HG03039 (cell line): ENCODE data around the gene FASTKD1.
"Not testable (repeated sequence)": the region's sequence is repeated elsewhere in the genome, so short reads cannot be mapped to it uniquely, and the experiment has no call there.

Experiments
- ATAC-seq: cut with Tn5 transposase; IDR thresholded peaks from one replicate; pipeline ENCODE4 v1.9.1; 2021; ENCODE audit warnings: mild to moderate bottlenecking, moderate library complexity; ENCODE audit not compliant: unreplicated experiment

The FASTKD1 gene

DNA sequence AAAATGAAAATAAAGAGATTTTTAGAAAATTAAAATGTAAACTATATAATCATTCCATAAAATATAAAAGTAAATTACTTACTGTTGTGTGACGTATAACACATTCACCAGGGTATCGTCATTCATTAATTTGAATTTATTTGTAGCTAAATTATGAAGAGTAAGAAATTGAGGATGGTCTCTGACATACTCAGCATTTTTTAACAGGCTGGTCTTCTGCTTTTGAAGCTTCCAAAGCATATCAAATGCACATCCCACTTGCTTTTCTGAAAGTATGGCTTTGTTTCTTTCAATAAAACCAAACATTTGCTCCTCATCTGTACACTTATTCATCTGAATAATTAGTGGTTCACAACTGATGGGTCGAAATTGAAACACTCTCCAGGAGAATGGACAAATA is 2.1 kb downstream of the FASTKD1 start:
- no peak for ATAC-seq

GRCh38 chr2:169570752-169571151 is 2.9 kb downstream of the FASTKD1 start:
- not testable (repeated sequence) for ATAC-seq

GRCh38 chr2:169569948-169570347 is 3.7 kb downstream of the FASTKD1 start:
- no peak for ATAC-seq

DNA sequence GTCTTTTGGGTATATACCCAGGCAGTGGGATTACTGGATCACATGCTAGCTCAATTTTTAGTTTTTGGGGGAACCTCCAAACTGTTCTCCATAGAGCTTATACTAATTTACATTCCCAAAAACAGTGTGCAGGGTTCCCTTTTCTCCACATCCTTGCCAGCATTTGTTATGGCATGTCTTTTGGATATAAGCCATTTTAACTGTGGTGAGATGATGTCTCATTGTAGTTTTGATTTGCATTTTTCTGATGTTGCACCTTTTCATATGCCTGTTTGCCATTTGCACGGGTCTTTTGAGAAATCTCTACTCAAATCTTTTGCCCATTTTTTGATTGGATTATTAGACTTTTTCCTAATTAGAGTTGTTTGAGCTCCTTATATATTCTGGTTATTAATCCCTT is 8.0 kb downstream of the FASTKD1 start:
- no peak for ATAC-seq

DNA sequence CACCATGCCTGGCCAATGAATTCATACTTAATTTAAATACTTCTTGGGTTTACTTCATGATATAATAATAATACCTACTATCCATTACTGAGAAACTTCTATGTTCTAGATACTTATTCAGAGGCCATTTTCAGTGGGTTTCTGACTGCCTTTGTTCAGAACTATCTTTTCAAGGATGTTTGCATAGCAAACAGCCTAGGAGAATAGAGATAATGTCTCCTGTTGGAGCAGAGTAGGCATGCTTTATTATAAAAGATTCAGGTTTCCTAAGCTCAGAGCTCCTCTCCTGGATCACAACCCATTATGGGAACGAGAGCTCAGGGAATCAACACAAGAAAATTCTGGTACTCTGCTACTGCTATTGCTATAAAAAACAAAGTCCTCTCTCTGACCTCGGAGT is 11.1 kb downstream of the FASTKD1 start:
- ATAC-seq, result no peak

- not testable (repeated sequence) for ATAC-seq
Measured at GRCh38 chr2:169562084-169562483, 11.6 kb downstream of the FASTKD1 start.

DNA sequence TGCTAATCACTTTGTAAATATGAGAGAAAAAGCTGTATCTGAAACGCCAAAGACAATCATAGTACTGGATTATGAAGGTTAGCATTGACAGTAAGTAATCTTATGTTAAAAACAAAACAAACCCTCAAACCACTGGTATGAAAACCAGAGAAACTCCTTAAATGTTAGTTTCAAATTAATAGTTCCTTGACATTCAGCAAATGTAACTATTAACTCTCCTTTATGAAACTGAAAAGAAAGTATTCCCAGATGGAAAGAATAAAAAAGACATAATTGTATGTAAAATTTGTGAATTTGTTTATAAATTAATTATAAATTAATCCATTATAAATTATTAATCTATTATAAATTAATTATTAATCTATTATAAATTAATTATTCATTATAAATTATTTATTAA is 12.3 kb downstream of the FASTKD1 start:
- ATAC-seq, result no peak

DNA sequence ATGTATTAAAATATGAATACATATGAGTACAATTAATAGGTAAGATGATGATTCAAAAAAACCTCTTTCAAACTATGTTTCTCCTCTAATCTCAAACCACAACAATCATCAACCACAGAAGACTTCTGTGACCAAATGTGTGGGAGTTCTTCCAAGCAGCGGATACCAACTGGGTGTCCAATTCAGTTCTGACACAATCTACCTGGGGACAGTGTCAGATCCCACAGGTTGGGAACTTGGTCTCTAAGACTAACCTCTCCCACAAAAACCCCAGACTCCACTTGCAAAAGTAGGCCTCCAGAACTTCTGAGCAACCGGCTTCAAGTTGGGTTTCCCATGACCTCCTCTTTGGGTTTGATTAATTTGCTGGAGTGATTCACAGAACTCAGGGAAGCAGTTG is 26.9 kb downstream of the FASTKD1 start:
- no peak for ATAC-seq

- ATAC-seq, result no peak
Measured at GRCh38 chr2:169542433-169542832, 31.2 kb downstream of the FASTKD1 start.

GRCh38 chr2:169540146-169540545 is 33.5 kb downstream of the FASTKD1 start:
- no peak for ATAC-seq

GRCh38 chr2:169539460-169539859 is 34.2 kb downstream of the FASTKD1 start:
- ATAC-seq, result not testable (repeated sequence)

DNA sequence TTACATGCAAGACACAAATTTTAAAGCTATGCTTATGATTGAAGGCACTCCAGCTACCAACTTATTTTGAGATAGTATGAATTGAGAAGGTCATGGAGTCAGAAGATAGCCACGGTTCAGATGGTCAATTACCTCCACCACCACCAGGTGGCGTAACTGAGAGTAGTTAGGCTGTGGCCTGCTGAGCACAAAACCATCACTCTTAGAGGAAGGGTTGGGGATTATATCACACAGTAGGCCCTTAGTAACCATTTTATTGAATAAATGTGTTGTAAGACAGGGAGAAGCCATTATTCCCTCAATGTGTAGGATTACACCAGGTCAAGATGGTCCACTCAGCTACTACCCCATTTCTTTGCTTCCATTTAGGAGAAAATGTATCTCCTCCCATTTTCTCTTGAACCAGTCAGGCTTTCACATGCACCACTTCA is 45.4 kb downstream of the FASTKD1 start:
- no peak for ATAC-seq

DNA sequence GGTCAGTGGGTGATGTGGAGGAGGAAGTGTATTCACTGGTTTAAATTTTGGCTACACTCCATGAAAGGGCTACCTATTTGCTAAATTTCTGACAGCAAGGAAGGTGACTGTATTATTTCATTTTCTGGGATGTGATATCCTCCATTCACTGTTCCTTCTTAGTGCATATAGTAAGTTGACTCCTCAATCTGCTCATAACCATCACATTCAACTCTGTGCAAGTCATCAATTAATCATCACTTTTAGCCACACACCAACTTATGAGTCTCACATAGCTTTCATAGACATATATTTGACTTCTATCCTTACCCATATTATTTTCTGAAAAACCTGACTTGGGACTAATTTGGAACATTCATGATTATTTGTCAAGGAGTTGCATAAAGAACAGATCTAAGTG is 47.2 kb downstream of the FASTKD1 start:
- no peak for ATAC-seq

- no peak for ATAC-seq
Measured at GRCh38 chr2:169525434-169525833, 48.2 kb downstream of the FASTKD1 start.

GRCh38 chr2:169523681-169524080 is 50.0 kb downstream of the FASTKD1 start:
- ATAC-seq, result no peak

DNA sequence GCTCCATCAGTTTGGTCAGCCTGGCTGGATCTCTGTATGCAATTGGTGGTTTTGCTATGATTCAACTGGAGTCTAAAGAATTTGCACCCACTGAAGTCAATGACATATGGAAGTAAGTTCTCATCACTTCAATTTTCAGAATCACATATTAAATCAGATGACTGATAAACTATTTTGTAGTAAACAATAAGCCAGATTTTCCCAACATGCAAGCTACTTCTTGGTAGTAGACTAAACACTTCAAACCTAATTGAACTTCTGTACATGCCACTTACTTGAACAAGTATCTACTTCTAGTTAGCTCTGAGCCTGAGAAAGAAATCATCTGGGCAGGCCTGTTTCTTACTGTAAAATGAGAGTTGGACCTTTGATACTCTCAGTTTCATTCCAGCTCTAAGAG is 52.8 kb downstream of the FASTKD1 start:
- no peak for ATAC-seq

GRCh38 chr2:169516488-169516995 is 57.1 kb downstream of the FASTKD1 start:
- not testable (repeated sequence) for ATAC-seq

DNA sequence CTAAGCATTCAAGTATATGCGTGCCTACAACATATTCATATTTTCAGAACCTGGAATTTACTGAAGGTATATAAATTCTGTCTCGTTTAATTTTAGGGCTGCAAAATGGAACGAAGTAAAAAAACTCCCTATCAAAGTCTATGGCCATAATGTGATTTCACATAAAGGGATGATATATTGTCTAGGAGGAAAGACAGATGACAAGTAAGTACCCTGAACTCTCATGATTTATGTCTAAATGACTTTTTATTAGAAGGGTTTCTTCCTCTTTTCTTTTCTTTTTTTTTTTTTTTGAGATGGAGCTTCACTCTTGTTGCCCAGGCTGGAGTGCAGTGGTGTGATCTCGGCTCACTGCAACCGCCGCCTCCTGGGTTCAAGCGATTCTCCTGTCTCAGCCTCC is 58.9 kb downstream of the FASTKD1 start:
- not testable (repeated sequence) for ATAC-seq

GRCh38 chr2:169513926-169514325 is 59.7 kb downstream of the FASTKD1 start:
- no peak for ATAC-seq

DNA sequence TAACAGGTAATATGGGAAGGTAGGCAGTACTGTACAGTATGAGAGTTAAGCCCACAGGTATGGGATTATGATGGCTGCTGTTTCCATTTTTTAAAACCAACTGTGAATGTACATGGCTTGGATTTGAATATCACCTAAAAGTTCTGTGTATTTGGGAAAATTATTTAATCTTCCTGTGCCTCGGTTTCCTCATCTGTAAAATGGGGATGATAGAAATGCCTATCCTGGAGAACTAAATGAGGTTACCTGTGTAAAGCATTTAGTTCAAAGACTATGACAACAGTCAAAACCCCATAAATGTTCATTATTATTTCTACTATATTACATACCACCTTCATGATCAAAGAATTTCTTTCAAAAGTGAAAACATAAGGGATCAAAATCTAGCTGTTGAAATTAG is 60.6 kb downstream of the FASTKD1 start:
- no peak for ATAC-seq

DNA sequence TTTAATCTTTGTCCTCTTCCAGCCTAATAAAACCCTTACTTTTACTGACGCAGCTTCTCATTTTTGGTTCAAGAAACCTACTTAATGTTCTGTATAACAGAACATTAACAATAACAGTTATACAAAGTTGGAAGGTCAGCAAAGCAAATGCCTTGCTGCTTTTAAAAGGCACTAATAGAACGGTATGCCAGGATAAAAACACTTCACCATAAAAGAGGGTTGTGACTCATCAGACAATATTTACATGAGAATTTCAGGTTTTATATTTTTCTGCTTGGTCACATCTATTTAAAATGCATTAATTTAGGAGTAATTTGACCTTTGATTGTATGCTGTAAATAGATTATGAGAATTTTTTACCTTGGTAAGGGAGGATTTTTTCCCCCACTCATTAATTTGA is 61.1 kb downstream of the FASTKD1 start:
- no peak for ATAC-seq

GRCh38 chr2:169511818-169512217 is 61.8 kb downstream of the FASTKD1 start:
- no peak for ATAC-seq

DNA sequence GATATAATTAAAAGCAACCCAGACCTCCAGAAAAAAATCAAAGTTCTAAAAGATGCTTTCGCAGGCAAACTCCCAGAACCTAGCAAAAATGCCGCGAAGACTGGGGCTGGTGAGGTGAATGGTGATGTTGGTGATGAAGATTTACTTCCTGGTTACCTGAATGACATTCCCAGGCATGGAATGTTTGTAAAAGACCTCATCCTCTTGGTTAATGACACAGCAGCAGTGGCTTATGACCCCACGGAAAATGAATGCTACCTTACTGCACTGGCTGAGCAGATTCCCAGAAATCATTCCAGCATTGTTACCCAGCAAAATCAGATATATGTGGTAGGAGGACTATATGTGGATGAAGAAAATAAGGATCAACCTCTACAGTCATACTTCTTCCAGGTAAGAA is 63.2 kb downstream of the FASTKD1 start:
- ATAC-seq, result no peak

DNA sequence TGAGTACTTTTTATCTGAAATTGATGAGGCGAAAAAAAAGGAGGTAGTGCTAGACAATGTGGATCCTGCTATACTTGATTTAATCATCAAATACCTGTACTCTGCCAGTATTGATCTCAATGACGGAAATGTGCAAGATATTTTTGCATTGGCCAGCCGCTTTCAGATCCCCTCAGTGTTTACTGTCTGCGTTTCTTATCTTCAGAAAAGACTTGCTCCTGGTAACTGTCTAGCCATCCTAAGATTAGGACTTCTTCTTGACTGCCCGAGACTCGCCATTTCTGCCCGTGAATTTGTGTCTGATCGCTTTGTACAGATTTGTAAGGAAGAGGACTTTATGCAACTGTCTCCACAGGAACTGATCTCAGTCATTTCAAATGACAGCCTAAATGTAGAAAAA is 63.7 kb downstream of the FASTKD1 start:
- no peak for ATAC-seq
